Fibroblast of skin of left biceps (primary cell): ENCODE results near the gene TOPBP1.
"Not testable (repeated sequence)": the region's sequence is repeated elsewhere in the genome, so short reads cannot be mapped to it uniquely, and the experiment has no call there.

Experiments used
- DNase-seq, 2 experiments: peaks; one replicate each; pipeline ENCODE4 v3.0.0-alpha.2; 2013; ENCODE audit warnings: low read depth in 2 of 2

The TOPBP1 gene

DNA sequence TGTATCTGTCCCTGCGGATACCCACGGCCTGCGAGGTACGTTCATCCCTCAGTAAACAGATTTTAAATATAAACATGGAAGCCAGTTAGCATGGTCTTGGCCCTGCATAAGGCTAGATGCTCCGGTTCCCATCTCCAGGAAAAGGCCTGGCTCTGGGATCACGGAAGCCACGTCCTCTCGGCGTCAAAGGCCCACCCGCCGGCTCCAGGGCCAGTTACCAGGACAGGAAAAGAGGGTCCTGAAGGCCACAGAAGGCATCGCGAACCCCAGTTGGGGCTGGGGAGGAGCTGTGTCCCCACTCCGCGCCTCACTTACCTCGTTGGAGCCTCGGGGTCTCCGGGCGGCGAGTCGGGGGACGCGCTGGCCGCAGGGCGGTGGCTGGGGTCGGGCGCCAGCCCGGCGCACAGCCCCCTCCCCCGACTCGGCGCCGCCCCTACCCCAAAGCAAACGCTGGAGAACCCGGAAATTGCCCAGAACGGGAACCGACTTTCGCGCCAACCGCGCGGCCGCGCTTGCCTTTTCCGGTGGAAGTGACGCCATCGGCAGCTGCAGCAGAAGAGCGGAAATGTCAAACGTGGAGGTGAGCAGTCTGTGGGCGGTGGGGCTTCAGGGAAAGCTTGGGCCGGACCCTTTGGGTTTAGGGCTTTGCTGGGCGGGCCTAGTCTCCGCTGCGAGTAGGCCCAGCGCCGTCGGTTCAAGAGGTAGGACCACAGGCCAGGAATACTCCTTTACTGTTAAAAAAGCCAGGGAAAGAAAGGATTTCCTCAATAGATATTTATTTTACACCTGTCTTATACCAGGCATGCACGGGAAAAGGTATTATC is at the start of gene TOPBP1:
TSS of gene TOPBP1 (minus strand) at position 488 of the 824 bp plus-strand sequence. CDS start 814 bp downstream, outside the sequence.
- DNase-seq: peak in 1 of 2 experiments; percentile 15

DNA sequence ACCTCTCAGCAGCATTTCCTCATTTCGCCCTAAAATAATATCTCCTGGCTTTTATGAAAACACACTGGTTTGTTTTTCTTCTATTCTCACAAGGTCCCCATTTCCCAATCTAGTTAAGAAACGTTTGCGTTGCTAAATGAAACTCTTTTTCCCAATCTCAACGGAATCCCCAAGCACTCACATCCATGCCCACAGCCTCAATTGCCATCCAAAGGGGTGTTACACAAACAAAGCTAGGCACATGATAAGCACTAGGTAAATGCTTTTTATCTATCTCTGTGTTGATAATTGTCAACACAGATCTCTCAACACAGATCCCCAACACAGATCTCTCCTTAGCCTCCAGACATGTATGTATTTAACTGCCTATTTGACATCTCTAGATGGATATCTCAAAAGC is 49.3 kb upstream of the TOPBP1 start:
- DNase-seq: no peak

DNA sequence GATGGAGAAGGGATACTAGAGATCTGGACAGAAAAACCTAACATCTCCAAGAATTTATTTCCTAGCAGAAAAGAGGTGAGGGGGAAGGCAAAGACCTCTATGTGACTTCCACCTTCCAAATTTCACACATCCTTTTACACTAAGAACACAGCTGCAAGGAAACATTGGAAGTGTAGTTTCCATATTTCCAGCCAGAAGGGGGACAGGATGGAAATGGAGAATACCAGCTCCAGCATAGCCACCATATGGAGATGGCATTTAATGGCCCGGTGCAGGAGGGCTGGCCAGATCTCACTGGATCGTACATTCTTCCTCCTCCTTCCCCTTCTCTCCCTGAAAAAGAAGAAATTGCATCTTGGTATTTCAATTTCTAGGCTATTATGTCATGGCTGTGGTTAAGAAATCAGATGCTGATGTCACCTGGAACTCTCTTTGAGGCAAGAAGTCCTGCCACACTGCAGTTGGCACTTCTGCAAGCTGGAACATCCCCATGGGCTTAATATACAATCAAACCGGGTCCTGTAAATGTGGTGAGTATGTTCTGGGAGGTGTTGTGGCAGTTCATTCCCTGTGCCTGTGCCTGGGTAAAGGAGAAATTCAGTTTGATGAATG is 47.5 kb upstream of the TOPBP1 start:
- no peak for DNase-seq

DNA sequence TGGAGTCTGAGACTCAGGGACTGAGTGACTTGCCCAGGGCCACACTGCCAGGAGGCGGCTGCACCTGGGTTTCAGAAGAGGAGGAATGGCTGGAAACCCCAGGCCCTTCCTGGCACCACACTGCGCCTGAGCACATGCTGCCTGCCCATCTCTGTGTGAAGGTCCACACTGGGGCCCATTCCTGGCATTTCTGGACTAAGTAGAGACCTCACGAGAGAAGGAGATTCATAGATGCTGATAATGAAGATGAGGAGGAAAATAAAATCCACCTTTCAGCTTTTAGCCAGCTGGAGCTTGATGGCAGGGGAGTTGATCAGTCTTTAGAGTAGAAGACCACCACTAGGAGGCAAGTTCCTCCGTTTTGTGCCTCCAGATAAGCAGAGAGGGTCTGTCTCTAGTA is 44.3 kb upstream of the TOPBP1 start:
- DNase-seq: no peak

DNA sequence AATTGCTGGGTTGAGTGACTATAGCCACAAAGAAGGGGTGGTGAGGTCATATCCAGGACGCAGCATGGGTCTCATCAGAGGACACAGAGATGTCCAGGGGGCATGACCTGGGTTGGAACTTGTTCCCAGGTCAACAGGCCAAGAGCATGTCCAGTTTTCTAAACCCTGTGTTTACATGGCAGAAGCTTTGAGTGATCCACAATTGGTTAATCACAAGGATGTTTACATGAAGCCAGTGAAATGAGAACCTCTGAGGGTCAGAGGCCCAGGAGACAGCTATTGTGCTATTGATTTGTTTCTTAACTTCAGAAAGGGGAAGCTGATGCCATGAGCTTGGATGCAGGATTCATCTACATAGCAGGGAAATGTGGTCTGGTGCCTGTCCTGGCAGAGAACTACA is 42.2 kb upstream of the TOPBP1 start:
- no peak for DNase-seq

DNA sequence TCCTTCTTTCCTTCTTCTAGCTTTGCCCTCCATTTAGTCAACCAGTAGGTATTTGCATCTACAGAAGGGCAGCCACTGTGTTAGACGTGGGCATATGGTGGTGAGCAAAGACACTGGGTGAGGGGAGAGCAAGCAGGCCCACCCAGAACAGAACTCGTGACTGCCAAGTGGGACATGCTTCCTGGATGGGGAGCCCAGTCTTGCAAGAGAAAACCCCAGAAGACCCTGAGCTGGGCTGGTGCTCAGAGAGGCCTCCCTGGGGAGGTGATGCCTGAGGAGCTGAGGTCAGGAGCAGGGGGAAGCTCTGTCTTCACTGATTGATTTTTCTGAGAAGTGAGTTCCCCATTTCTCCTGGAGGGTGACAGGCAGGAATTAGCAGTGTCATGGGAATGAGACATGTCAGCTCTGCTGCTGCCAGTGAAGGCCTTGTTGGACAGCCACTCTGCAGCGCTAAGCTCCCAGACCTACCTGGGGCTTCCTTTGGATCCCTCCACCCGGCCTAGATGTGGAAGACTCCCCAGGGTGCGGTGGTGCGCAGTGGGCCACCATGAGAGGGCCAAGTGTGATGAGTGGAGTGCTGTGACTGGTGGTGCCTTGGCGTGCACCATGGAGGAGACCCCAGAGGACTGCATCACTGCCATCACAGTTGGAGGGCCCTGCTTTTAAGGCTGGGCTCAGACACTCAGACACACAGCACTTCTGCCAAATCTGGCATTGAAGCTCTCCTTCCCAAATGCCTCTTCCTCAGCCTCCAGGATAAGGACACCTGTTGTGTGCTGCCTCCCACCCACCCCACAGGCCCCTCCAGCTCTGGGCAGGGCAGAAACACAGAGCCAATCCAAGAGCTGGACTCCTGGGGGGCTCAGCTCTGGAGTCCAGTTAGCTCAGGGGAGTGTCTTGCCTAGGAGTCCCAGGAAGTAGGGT is 40.0 kb upstream of the TOPBP1 start:
- no peak for DNase-seq

DNA sequence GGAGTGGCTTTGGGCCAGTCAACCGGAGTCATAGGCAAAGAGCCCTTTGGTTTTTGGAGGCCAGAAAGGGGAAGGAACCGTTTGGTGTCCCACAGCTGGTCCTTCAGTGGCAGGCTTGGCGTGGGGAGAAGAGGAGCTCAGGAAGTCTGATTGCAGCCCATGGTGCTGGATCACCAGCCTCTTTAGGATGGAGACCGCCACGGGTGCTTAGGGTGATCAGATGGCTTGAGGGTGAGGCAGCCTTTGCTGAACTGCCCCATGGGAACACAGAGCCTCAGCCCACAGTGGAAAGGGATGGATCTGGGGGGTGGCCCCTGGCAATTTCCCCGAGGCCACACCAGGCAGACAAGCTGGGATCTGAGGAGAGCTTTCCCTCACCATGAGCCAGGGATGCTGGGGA is 38.6 kb upstream of the TOPBP1 start:
- no peak for DNase-seq

DNA sequence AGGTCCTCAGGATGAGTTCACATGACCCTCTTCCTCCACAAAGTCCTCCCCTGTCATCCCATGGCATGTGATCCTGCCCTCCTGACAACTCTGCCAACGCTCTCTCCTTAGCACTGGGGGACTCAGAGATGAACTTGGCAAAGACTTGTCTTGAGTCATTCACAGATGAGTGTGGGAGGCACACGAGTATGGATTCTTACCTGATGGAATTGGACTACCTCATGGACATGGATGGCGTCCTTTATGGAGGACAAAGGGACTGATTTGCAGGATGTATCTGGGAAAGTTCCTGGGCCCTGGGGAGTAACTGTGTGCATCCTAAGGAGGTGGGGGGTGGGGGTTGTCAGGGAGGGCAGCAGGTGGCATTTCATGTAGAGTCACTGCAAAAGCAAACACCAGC is 38.2 kb upstream of the TOPBP1 start:
- no peak for DNase-seq

DNA sequence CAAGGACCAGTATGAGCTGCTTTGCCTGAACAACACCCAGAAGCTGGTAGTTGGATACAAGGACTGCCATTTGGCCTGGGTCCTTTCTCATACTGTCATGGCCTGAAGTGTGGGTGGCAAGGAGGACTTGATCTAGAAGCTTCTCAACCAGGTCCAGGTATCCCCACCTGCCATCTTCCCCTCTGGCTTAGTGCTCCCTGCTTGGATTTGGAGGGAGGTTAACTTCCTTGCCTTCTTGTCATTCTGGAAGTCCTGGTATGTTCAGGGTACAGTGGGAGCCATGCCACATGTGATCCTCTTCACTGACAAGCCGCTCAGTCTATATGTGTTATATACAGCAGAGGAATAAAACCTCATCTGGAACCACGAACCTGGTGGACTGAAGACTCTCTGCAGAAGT is 37.7 kb upstream of the TOPBP1 start:
- no peak for DNase-seq

DNA sequence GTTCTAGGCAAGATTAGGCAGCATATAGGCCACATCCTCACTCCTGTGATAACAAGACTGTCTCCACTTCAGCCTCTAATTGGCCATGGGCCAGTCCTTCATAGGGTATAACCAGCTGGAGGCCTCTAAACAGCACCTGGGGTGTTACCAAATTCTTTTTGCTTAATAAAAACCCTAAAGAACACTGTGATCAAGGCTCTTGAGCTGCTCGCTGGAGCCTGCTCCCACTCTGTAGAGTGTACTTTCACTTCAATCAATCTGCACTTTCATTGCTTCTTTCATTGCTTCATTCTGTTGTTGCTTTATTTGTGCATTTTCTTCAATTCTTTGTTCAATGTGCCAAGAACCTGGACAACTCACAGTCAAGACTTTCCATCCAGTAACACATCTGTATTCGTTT is 36.2 kb upstream of the TOPBP1 start:
- no peak for DNase-seq

DNA sequence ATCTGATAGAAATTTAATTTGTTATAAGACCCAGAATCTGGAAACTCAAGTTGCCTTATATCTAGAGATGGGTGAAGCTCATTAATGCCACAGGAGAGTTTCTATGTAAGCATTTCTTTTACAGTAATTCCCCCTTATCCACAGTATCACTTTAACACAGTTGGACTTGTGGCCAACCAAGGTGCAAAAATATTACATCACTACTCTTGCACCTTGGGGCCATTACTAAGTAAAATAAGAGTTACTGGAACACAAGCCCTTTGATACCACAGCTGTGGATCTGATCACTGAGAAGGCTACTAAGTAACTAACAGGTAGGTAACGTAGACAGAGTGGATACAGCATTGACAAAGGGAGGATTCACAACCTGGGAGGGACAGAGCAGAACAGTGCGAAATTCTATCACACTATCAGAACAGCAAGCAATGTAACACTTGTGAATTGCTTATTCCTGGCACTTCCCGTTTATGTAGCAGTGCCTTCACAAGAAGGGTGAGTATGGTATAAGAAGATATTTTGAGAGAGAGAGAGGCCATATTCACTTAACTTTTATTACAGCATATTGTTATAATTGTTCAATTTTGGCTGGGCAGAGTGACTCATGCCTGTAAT is 33.9 kb upstream of the TOPBP1 start:
- DNase-seq: no peak

DNA sequence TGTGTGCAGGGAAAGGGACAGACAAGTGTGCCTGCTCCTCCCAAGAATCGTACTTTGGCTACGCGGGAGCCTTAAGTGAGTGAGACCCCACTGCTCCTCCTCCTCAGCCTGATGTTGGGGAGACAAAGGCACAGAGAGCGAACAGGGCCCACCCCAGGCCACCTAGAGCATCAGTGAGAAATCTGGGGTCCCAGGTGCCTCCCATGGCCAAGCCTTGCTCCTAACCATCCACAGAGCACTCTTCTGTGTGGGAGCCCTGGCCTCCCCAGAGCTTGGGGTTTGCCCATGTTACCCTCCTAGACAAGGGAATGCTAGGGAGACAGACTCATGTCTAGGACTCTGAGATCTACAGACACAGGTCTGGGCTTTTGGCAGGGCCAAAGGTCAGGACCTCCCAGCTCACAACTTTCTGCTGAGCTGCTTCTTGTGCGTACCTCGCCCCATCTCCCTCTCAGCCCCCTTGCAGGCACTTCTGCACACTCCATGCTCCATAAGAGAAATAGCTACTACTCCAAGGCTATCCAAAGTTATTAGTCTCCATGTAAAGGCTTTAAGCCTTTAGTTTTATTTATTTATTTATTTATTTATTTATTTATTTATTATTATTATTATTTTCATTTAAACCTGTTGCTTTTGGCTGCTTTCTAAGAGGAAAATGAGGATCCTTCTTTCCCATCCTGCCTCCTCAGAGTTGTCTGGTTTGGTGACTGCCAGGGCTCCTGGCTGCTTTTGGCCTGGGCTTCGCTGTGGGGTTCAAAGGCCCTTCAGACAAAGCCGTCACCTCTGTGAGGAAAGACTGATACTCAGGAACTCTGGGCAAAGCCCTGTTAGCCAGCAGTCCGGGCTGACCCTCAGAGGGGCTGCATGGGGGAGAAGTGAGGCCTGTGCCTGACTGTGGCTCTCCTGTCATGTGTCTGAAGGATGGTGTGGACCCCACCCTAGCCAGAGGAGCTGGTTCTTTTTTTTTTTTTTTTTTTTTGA is 32.8 kb upstream of the TOPBP1 start:
- no peak for DNase-seq

DNA sequence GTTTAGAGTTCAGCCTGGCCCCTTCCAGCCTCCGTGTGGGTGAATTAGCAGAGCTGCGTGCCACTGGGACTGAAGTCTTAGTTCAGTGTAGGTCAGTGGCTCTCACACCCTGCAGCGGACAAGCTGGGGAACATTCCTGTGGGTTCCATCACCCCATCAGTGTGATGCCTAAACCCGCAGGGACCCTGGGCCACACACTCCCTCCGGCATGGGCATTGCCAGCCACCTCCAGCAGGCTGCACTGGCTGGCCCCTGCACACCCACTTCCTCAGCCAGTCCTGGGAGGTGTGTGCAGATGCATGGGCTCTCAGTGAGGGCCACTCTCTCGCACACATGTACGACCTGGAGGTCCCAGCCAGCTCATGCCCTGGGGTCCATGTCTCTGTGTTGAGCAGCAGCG is 32.1 kb upstream of the TOPBP1 start:
- DNase-seq: no peak

DNA sequence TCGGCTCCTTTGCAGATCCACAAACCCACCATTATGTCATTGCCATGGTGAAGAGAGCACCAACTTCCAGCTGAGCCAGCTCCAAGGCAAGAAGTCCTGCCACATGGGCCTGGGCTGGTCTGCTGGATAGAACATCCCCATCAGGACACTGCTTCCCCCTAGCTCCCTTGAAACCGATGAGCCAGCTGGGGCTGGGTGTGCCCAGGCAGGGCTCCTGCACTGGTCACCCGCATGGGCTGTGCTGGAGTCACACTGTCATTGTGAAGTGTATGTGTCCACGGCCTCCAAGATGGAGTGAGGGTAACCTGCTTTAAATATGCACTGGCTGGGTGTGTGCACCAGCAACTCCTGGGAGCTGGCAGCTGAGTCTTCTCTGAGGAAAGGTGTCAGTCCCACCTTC is 31.0 kb upstream of the TOPBP1 start:
- no peak for DNase-seq

DNA sequence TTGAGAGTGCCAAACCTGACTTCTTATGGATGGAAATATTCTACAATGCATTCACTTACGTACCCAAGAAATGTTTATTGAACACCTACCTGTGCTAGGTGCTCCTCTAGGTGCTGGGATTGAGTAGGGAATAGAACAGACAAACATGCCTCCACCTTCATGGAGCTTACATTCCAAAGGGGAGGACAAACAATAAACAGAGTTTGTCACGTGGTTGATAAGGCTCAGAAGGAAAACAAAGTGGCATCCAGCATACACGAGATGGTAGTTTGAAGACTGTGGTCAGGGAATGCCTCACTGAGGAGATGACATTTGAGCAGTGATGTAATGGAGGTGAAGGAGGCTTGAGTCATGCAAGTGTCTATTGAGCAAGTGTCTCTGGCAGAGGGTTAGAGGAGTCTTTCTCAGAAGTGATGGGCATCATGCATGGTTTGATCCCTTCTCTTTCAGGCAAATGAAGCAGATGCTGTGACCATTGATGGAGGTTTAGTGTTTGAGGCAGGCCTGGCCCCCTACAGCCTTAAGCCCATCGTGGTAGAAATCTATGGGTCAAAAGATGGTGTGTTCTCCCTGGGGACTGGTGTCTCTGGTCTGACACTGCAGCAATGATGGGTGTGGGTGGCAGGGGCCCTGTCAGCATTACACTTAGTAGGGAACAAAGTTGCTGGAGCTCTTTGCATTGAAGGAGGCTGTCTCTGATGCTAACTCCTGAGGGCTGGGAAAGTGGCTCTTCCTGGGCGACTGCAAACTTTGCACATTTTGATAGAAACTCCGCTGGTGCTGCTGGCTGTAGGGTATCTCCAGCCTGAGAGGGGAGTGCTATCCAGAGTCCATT is 29.7 kb upstream of the TOPBP1 start:
- no peak for DNase-seq

DNA sequence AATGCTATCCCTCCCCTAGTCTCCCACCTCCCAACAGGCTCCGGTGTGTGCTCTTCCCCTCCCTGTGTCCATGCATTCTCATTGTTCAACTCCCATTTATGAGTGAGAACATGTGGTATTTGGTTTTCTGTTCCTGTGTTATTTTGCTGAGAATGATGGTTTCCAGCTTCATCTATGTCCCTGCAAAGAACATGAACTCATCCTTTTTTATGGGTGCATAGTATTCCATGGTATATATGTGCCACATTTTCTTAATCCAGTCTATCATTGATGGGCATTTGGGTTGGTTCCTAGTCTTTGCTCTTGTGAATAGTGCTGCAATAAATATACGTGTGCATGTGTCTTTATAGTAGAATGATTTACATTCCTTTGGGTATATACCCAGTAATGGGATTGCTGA is 16.3 kb upstream of the TOPBP1 start:
- not testable (repeated sequence) for DNase-seq

DNA sequence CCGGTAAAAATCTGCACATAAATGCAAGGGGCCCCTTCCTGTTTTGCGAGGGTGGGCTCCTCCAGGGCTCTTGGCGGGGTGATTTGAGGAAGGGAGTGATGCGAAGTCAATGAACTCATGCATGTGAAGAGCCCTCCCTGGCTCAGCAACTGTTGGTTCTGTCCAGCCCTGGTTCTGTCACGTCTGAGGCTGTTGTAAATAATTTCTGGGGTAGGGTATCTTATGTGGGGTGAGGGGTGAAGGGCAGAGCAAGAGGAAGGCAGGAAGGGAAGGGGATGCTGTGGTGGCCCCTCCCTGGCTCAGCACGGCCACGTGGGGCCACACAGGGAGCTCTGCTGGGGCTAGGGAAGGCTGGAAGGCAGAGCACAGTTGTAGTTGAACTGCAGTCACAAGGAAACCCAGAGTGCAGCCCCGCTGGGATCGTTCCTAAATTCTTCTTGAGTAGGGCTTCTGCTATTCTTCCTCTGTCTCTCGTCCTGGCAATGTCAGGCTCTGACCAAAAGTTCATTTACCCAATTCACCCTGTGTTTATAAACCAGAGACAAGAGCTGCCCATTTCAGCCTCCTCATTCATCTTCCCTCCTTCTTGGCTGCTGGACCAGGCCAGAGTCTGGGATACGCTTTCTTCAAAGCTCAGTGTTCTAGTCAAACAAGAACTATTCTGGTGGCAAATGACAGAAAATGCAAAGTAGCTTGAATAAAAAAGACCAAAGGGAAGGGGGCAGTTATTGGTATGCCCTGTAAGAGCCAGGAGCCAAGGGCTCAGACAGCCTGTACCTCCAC is 14.8 kb upstream of the TOPBP1 start:
- no peak for DNase-seq

DNA sequence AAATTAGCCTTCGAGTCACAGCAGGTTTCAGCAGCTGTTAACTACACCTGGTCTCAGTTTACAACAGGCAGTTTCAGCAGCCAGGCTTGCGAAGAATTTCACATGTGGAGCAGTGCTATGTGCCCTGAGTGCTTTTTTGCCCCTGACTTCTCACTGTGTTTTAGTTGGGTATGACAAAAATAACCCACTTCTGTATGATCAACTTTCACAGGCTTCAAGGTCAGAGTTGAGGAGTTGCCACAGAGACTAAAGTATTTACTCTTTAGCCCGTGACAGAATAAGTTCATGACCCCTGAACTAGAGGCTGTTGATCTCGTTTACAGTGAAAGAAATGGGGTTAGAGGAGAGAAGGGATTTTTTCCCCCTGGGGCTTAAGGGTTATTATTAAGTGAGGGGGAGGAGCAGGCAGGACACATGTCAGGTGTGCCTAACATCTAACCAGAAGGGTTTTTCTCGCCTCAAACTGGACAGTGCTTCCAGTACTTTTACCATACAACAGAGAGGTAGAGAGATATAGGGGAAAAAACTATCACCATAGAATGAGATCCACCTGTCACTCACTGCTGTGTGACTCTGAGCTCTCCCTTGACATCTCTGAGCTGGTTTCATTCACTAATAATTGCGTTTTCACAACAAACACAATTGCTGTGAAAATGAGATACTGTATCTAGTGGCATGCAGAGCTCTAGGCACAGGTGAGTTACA is 14.0 kb upstream of the TOPBP1 start:
- DNase-seq: no peak
